RWPE1 (cell line): ENCODE data around the gene EML2.

Experiments
- CTCF ChIA-PET: fragments of 350-600 bp; sonication (Branson Sonifier 250); formaldehyde crosslinking; extraction: SDS; loops from one replicate; lab custom pipeline; 2021; lab: Yijun Ruan, JAX
- POLR2A ChIA-PET: fragments of 400-600 bp; formaldehyde crosslinking; extraction: SDS; loops from one replicate; lab custom pipeline; 2020; ENCODE audit warnings: antibody characterized with exemption; ENCODE audit not compliant: low non-redundant PET; lab: Yijun Ruan, JAX
- DNase-seq: peaks from one replicate; pipeline ENCODE4 v3.0.0; 2012; ENCODE audit warnings: low spot score
- H3K27ac ChIP-seq: fragments of 450-650 bp; 2 replicates; pipeline ENCODE4 v1.5.1; 2017
- TF ChIP-seq, protein P1 (sequence below): fragments of 450-650 bp; conservative IDR thresholded peaks from 2 replicates; pipeline ENCODE4 v1.5.1; 2017; ENCODE audit warnings: low read depth, mild to moderate bottlenecking

The EML2 gene

DNA sequence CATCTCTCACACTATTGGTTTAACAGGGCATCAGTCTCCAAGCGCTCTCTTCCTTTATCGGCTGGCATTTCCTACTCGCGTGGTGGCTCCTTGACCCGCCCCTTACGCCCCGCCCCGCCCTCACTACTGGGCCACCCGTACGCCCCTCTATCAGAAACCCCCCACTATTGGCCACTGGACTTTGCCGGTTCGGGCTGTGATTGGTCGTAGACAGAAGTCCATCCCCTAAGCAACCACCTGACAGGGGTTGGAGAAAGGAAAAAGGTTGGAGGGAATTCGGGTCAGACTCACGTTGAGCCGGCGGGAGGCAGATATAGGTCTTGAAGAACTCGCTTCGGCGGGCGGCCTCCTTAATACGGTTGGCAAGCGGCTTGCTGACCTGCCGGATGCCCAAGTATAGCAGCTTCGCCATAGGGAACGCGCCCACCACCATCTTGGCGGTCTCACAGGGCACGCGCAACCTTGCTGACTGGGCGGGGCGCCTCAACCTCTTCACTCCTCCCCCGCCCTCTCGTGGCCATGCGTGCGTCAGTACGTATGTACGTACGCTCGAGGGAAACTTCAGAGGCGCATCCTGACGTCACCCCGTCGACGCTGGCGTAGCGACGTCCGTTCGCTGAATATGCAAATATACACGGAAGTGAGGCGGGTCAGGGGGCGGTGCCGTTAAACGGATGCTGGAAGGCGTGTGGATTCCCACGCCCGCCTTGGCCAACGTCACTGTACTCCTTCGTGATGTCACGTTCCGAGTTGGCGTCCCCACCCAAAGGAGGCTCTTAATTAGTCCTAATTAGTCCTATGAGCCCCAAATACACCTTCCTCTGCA is 54.7 kb downstream of the EML2 start, which contains the start of gene OPA3:
OPA3 (minus strand) TSS at position 471 of the 826 bp plus-strand sequence; CDS start at position 433, 38 bp downstream.
- TF ChIP-seq, protein P1, sequence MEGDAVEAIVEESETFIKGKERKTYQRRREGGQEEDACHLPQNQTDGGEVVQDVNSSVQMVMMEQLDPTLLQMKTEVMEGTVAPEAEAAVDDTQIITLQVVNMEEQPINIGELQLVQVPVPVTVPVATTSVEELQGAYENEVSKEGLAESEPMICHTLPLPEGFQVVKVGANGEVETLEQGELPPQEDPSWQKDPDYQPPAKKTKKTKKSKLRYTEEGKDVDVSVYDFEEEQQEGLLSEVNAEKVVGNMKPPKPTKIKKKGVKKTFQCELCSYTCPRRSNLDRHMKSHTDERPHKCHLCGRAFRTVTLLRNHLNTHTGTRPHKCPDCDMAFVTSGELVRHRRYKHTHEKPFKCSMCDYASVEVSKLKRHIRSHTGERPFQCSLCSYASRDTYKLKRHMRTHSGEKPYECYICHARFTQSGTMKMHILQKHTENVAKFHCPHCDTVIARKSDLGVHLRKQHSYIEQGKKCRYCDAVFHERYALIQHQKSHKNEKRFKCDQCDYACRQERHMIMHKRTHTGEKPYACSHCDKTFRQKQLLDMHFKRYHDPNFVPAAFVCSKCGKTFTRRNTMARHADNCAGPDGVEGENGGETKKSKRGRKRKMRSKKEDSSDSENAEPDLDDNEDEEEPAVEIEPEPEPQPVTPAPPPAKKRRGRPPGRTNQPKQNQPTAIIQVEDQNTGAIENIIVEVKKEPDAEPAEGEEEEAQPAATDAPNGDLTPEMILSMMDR: no peak
- H3K27ac ChIP-seq: peak within 1 kb of the TSS; percentile 91
- DNase-seq: peak; percentile 99
- POLR2A ChIA-PET: interaction anchor here (1.0 kb wide), 1 partner anchor 57 kb away, joined by 3 read pairs; no protein-coding TSS in a partner anchor
- CTCF ChIA-PET: interaction anchor here (0.6 to 0.8 kb wide), 3 partner anchors 71 to 199 kb away, joined by 3 to 4 read pairs (median 3); no protein-coding TSS in a partner anchor

DNA sequence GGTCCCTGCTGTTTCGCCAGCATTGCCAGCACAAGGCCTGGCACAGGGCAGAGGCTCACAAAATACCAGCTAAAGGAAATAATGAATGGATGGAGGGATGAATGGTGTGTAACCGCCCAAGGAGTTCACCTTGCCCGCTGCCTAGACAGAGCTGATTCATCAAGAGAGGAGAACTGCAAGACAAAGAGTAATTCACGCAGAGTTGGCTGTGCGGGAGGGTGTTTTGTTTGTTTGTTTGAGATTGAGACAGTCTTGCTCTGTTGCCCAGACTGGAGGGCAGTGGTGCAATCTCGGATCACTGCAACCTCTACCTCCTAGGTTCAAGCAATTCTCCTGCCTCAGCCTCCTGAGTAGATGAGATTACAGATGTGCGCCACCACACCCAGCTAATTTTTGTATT is 57.6 kb downstream of the EML2 start:
- H3K27ac ChIP-seq: peak overlapping the region; percentile 47
- no peak for DNase-seq
- TF ChIP-seq, protein P1: no peak
- CTCF ChIA-PET: no interaction called here
- POLR2A ChIA-PET: interaction anchor here (0.5 kb wide), 1 partner anchor 188 kb away, joined by 5 read pairs; the partner anchor contains the start of gene SIX5

DNA sequence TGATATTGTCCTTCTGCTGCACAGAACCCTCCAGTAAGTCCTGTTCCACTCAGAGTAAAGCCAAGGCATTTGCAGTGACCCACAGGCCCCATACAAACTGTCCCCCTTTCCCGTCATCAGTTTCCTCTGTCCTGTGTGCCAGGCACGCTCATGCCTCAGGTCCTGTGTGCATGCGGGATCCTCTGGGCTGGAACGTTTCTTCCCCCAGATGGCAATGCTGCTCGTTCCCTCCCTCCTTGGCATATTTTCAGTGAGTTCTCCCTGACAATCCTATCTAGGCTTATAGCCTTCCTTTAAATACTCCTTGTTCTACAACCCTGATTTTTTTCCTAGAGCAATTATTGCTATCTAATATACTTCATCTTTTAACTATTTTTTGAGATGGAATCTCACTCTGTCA is 60.3 kb downstream of the EML2 start:
- no peak for DNase-seq
- peak overlapping the region; percentile 93 for H3K27ac ChIP-seq
- TF ChIP-seq, protein P1: no peak
- POLR2A ChIA-PET: no interaction called here
- CTCF ChIA-PET: no interaction called here

DNA sequence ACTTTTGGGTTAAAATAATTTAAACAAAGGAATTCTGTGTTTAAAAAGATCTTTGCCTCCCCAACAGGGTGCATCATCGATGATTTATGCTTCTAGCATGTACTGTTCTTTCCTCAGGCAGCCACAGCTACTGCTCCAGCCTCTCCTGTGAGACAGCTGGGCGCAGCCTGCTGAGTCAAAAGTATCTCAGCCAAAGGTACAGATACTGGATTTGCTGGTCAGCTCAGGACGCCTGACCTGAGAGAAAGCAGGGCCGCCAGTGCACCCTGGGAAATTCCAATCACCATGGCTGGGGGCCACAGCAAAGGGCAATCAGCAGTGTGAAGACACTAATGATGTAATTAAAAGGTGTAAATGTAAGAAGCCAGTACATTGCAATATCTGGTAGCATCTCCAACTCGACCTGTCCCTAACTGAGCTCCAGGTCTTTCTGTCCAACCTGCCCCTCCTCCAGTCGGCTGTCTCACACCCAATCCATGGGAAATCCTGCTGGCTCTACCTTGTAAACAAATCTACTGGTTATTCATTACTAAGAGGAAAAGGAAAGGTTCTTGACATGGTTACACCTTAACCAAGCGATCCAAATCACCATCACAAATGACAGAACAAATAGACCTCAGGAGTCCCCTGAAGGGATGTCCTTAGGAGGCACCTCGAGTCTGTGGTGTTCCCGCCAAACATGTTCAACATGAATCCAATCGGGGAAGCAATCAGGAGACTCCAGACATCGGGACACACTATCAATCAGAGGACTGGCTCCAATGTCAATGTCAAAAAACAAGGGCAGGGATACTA is 61.9 kb downstream of the EML2 start:
- TF ChIP-seq, protein P1: no peak
- ChIA-PET CTCF (interaction anchor here (0.6 kb wide), 1 partner anchor 29 kb away, joined by 3 read pairs; no protein-coding TSS in a partner anchor), POLR2A (no interaction called here)
- DNase-seq: peak; percentile 91
- H3K27ac ChIP-seq: peak overlapping the region; percentile 93

DNA sequence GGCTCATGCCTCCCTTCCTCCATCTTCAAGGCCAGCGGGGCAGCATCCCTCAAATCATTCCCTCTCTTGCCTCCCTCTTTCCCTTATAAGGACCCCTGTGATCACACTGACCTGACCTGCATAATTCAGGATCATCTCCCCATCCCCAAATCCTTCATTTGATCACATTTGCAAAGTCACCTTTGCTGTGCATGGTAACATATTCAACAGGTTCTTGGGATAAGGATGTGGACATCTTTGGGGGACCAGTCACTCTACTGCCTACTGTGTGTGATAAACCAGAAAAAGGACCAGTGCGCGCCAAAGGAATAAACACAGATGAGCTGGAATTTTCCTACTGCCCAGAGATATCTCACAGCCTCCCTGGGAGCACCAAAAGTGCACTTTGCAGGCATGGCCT is 62.5 kb downstream of the EML2 start:
- H3K27ac ChIP-seq: peak overlapping the region; percentile 93
- DNase-seq: no peak
- TF ChIP-seq, protein P1: no peak
- CTCF ChIA-PET: interaction anchor here (0.6 kb wide), 1 partner anchor 28 kb away, joined by 3 read pairs; no protein-coding TSS in a partner anchor
- POLR2A ChIA-PET: no interaction called here

DNA sequence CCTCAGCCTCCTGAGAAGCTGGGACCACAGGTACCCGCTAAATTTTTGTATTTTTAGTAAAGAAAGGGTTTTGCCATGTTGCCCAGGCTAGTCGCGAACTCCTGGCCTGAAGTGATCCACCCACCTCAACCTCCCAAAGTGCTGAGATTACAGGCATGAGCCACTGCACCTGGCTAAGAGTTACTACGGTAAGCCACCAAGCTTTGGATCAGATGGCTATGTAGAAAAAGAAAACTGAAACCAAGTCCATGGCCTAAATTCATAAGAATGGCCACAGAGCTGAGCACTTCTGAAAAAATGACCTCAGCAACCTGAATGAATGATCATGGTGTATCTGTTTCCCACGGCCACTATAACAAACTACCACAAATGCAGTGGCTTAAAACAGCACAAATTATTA is 64.0 kb downstream of the EML2 start:
- H3K27ac ChIP-seq: peak overlapping the region; percentile 93
- CTCF ChIA-PET: interaction anchor here (0.8 to 1.1 kb wide), 2 partner anchors 68 to 107 kb away, joined by 4 to 8 read pairs; no protein-coding TSS in a partner anchor
- DNase-seq: no peak
- POLR2A ChIA-PET: no interaction called here
- TF ChIP-seq, protein P1: no peak
